HepG2 (cell line): ENCODE measurements around the gene FREM3. TPM values are rescaled to one million over a fixed set of nuclear protein-coding genes. Genes with fewer than 3 reads are reported as not detected.

Source experiments
- ATAC-seq: fragments of 200-7000 bp; cut with Tn5 transposase; 3 replicates; pipeline ENCODE4 v1.9.1; 2020; ENCODE audit warnings: mild to moderate bottlenecking, moderate library complexity
- BruUV-seq: library from RNA; stranded (reverse); fragments of 400-500 nt; replicated peaks from 2 replicates; lab custom pipeline; 2021; lab: Mats Ljungman, UMichigan
- CTCF ChIA-PET: fragments of 300-600 bp; formaldehyde crosslinking; extraction: SDS; loops from one replicate; lab custom pipeline; 2021; ENCODE audit warnings: low total read pairs, inconsistent platforms, low intra/inter-chr PET ratio; lab: Yijun Ruan, JAX
- POLR2A ChIA-PET: fragments of 350-600 bp; sonication (Branson Sonifier 250); formaldehyde crosslinking; loops from one replicate; lab custom pipeline; 2020; ENCODE audit warnings: antibody characterized with exemption, inconsistent platforms; lab: Yijun Ruan, JAX
- DNase-seq: peaks from one replicate; pipeline ENCODE4 v3.0.0-alpha.2; 2015; ENCODE audit warnings: low spot score
- FAIRE-seq: peaks from 3 replicates; lab custom pipeline; 2011; peaks lifted over from hg19 to GRCh38; lab: Jason Lieb, UNC
- H2AFZ ChIP-seq: one replicate; pipeline ENCODE4 v1.6.1; 2011; ENCODE audit warnings: low read length, inconsistent platforms
- H3K27ac ChIP-seq: fragments of 300-600 bp; 3 replicates; pipeline ENCODE4 v1.8.0; 2011; ENCODE audit warnings: mixed run types, mild to moderate bottlenecking, mixed read lengths, low read length, inconsistent platforms; ENCODE audit not compliant: insufficient read depth; ENCODE audit errors: extremely low read length
- H3K27me3 ChIP-seq, 2 experiments: fragments of 200-600 bp in 1 of 2; 2 replicates in 1 of 2; 3 replicates in 1 of 2; pipeline versions ENCODE4 v1.6.0 to v1.8.0; 2011; ENCODE audit warnings: low read length in 2 of 2, mild to moderate bottlenecking in 2 of 2, moderate library complexity in 2 of 2, inconsistent platforms in 1 of 2; ENCODE audit not compliant: insufficient read depth in 2 of 2, control insufficient read depth in 1 of 2
- H3K36me3 ChIP-seq, 2 experiments: fragments of 200-600 bp in 1 of 2; replicated peaks in 1 of 2; 2 replicates in 1 of 2; 3 replicates in 1 of 2; pipeline versions ENCODE4 v1.5.1 to v1.8.0; 2011; ENCODE audit warnings: low read length in 2 of 2, inconsistent platforms in 1 of 2; ENCODE audit not compliant: insufficient read depth in 2 of 2, control insufficient read depth in 1 of 2
- H3K4me1 ChIP-seq: 2 replicates; pipeline ENCODE4 v1.5.1; 2012; ENCODE audit warnings: low read length, inconsistent platforms; ENCODE audit not compliant: insufficient read depth
- H3K4me2 ChIP-seq: 2 replicates; pipeline ENCODE4 v1.6.0; 2011; ENCODE audit warnings: low read depth, low read length, inconsistent platforms
- H3K4me3 ChIP-seq, 3 experiments: fragments of 200-600 bp in 1 of 3; sonication (generic), shearing (Covaris generic) in 1 of 3; replicated peaks in 1 of 3; 2 replicates each; pipeline ENCODE4 v1.5.1; 2011 to 2016; ENCODE audit warnings: low read length in 3 of 3, inconsistent platforms in 2 of 3, low read depth in 2 of 3, mild to moderate bottlenecking in 2 of 3, control low read depth in 1 of 3, mixed read lengths in 1 of 3; ENCODE audit not compliant: insufficient read depth in 1 of 3
- H3K79me2 ChIP-seq: one replicate; pipeline ENCODE4 v1.6.1; 2011; ENCODE audit warnings: low read length, inconsistent platforms; ENCODE audit not compliant: insufficient read depth
- H3K9ac ChIP-seq: 2 replicates; pipeline ENCODE4 v1.6.0; 2011; ENCODE audit warnings: mild to moderate bottlenecking, low read depth, low read length, inconsistent platforms; ENCODE audit not compliant: insufficient read depth
- H3K9me3 ChIP-seq: 2 replicates; pipeline ENCODE4 v1.5.1; 2012; ENCODE audit warnings: mild to moderate bottlenecking, low read length
- H4K20me1 ChIP-seq: 2 replicates; pipeline ENCODE4 v1.6.0; 2011; ENCODE audit warnings: inconsistent platforms, mild to moderate bottlenecking, low read length, moderate library complexity; ENCODE audit not compliant: insufficient read depth
- ERF ChIP-seq: IDR thresholded peaks from 2 replicates; pipeline ENCODE4 v1.6.1; 2018; ENCODE audit warnings: missing biosample characterization, missing genetic modification reagents
- ETV6 ChIP-seq: sonication (generic); formaldehyde crosslinking; conservative IDR thresholded peaks from 2 replicates; pipeline ENCODE4 v1.4.0; 2020; ENCODE audit warnings: missing genetic modification reagents
- FOXK2 ChIP-seq: fragments of 450-650 bp; IDR thresholded peaks from 2 replicates; pipeline ENCODE4 v1.6.1; 2016
- MTF1 ChIP-seq: sonication (generic); formaldehyde crosslinking; IDR thresholded peaks from 2 replicates; pipeline ENCODE4 v1.5.0; 2020; ENCODE audit warnings: missing genetic modification reagents
- RAD51 ChIP-seq: fragments of 450-650 bp; IDR thresholded peaks from 2 replicates; pipeline ENCODE4 v1.6.1; 2016; ENCODE audit warnings: borderline replicate concordance
- SNAI1 ChIP-seq: sonication (generic); formaldehyde crosslinking; IDR thresholded peaks from 2 replicates; pipeline ENCODE4 v1.5.0; 2020; ENCODE audit warnings: mild to moderate bottlenecking, missing genetic modification reagents, borderline replicate concordance
- SP1 ChIP-seq, 2 experiments: fragments of 450-650 bp in 1 of 2; sonication (generic) in 1 of 2; formaldehyde crosslinking in 1 of 2; IDR thresholded peaks; 2 replicates each; pipeline versions ENCODE4 v1.4.0 to v1.6.1; 2016 to 2020; ENCODE audit warnings: missing genetic modification reagents in 1 of 2
- SYNCRIP ChIP-seq: fragments of 200-400 bp; formaldehyde crosslinking; IDR thresholded peaks from 2 replicates; pipeline ENCODE4 v1.6.1; 2018; ENCODE audit warnings: mild to moderate bottlenecking, low read depth, low read length; ENCODE audit not compliant: insufficient read depth
- TSC22D2 ChIP-seq: sonication (generic); formaldehyde crosslinking; IDR thresholded peaks from 2 replicates; pipeline ENCODE4 v1.5.1; 2020; ENCODE audit warnings: missing genetic modification reagents, mild to moderate bottlenecking, borderline replicate concordance
- YEATS2 ChIP-seq: sonication (generic); formaldehyde crosslinking; IDR thresholded peaks from 2 replicates; pipeline ENCODE4 v1.4.0; 2020; ENCODE audit warnings: missing genetic modification reagents, borderline replicate concordance
- ZNF138 ChIP-seq: sonication (generic); formaldehyde crosslinking; IDR thresholded peaks from 2 replicates; pipeline ENCODE4 v1.5.0; 2020; ENCODE audit warnings: mild to moderate bottlenecking, low read depth, missing genetic modification reagents
- ZNF510 ChIP-seq: sonication (generic); formaldehyde crosslinking; IDR thresholded peaks from 2 replicates; pipeline ENCODE4 v1.4.0; 2020; ENCODE audit warnings: low read depth, mild to moderate bottlenecking, missing genetic modification reagents
- ZNF530 ChIP-seq: sonication (generic); formaldehyde crosslinking; IDR thresholded peaks from 2 replicates; pipeline ENCODE4 v1.5.0; 2020; ENCODE audit warnings: low read depth, mild to moderate bottlenecking, missing genetic modification reagents
- ZNF652 ChIP-seq: IDR thresholded peaks from 2 replicates; pipeline ENCODE4 v1.6.1; 2016; ENCODE audit warnings: low read depth, borderline replicate concordance
- ZNF703 ChIP-seq: sonication (generic); formaldehyde crosslinking; IDR thresholded peaks from 2 replicates; pipeline ENCODE4 v1.5.1; 2020; ENCODE audit warnings: missing genetic modification reagents, mild to moderate bottlenecking, moderate library complexity, borderline replicate concordance
- ZNF790 ChIP-seq: sonication (generic); formaldehyde crosslinking; IDR thresholded peaks from 2 replicates; pipeline ENCODE4 v1.8.0; 2022; ENCODE audit warnings: missing genetic modification reagents, mild to moderate bottlenecking, borderline replicate concordance
- WGBS: methylation state at CpG from one replicate; pipeline ENCODE4 v1.1.6; 2017; ENCODE audit warnings: low lambda C conversion rate; 5-methylcytosine and 5-hydroxymethylcytosine counted together
- in situ Hi-C: cut with HindIII; loops from 2 replicates; pipeline ENCODE4 v1.10.0; 2017; ENCODE audit warnings: low pct_unique_long_range_greater_than_20kb; ENCODE audit not compliant: extremely low pct_ligation_motif_present
- intact Hi-C: fragments of 100-400 bp; cut with micrococcal nuclease; formaldehyde crosslinking; loops from one replicate; pipeline ENCODE4 v1.10.0; 2022; ENCODE audit not compliant: unreplicated experiment
- polyA plus RNA-seq, 8 experiments: library from polyadenylated mRNA; depleted of rRNA in 3 of 8; stranded (reverse) in 7 of 8; unstranded in 1 of 8; fragments of >200 nt; fragmentation: Illumina TruSeq in 4 of 8; extraction: Trizol in 4 of 8; gene quantifications; 2 replicates each; pipeline versions ENCODE4 v1.2.1 to v1.2.3, GENCODE V29; 2011 to 2016; ENCODE audit warnings: low read depth in 4 of 8, missing spikeins in 1 of 8, mixed read lengths in 1 of 8; ENCODE audit not compliant: insufficient read depth in 1 of 8
- total RNA-seq, 5 experiments: library from RNA; depleted of rRNA; stranded (reverse); fragments of >200 nt; fragmentation: Illumina TruSeq; extraction: Trizol; gene quantifications; 2 replicates each; pipeline ENCODE4 v1.2.3, GENCODE V29; 2016; ENCODE audit warnings: low read depth in 1 of 5
- TF ChIP-seq, protein P1 (sequence below): sonication (generic); formaldehyde crosslinking; IDR thresholded peaks from 2 replicates; pipeline ENCODE4 v1.4.0; 2020; ENCODE audit warnings: mild to moderate bottlenecking, missing genetic modification reagents
- TF ChIP-seq, protein P2 (sequence below): sonication (generic); formaldehyde crosslinking; IDR thresholded peaks from 2 replicates; pipeline ENCODE4 v1.4.0; 2020; ENCODE audit warnings: missing genetic modification reagents
- TF ChIP-seq, protein P3 (sequence below): sonication (generic); formaldehyde crosslinking; IDR thresholded peaks from 2 replicates; pipeline ENCODE4 v1.9.0; 2022; ENCODE audit warnings: low read depth, missing genetic modification reagents

FREM3 gene
- total and polyA plus RNA-seq, 2 of the 13 experiments (the other 11 are each of a cell fraction or from before 2014, with no cell fraction given): not detected

DNA sequence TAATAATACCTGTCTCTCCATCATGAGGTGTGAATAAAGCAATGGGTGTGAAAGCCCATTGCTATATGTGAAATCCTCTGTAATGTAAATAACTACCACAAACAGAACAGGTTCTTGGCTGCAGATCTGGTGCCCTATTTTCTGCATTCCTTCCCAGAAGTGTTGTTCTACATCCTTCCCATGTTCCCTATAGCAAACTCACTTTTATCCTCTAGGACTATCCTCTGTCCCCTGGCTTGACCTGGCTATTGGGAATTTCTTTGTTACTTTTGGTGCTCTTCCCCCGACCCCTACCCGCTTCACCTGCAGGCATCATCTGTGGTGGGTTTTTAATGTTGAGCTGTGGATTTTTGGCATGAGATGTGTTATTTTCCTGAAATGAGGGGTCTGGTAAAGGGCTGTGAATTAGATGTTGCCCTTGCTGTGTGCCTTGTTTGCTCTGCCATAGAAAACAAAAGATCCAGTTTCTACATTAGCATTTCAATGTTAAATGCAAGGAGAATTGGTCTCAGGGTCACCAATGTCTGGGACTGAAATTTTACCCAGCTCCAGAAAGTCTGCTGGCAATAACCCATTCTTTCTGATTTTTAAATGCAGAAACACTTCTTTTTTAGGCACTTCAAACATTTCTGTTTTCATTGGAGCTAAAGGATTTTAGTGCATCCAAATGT lies 13.6 kb upstream of the FREM3 start:
- DNase-seq: no peak
- no peak for TF ChIP-seq ERF (CRISPR knock-in tag)
- TF ChIP-seq, protein P1, sequence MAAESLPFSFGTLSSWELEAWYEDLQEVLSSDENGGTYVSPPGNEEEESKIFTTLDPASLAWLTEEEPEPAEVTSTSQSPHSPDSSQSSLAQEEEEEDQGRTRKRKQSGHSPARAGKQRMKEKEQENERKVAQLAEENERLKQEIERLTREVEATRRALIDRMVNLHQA (CRISPR knock-in tag): no peak
- no peak for TF ChIP-seq RAD51
- no peak for TF ChIP-seq TSC22D2 (CRISPR knock-in tag)
- TF ChIP-seq, protein P2, sequence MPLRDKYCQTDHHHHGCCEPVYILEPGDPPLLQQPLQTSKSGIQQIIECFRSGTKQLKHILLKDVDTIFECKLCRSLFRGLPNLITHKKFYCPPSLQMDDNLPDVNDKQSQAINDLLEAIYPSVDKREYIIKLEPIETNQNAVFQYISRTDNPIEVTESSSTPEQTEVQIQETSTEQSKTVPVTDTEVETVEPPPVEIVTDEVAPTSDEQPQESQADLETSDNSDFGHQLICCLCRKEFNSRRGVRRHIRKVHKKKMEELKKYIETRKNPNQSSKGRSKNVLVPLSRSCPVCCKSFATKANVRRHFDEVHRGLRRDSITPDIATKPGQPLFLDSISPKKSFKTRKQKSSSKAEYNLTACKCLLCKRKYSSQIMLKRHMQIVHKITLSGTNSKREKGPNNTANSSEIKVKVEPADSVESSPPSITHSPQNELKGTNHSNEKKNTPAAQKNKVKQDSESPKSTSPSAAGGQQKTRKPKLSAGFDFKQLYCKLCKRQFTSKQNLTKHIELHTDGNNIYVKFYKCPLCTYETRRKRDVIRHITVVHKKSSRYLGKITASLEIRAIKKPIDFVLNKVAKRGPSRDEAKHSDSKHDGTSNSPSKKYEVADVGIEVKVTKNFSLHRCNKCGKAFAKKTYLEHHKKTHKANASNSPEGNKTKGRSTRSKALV (CRISPR knock-in tag): no peak
- no peak for TF ChIP-seq ETV6 (CRISPR knock-in tag)
- no peak for TF ChIP-seq SNAI1 (CRISPR knock-in tag)
- TF ChIP-seq, protein P3, sequence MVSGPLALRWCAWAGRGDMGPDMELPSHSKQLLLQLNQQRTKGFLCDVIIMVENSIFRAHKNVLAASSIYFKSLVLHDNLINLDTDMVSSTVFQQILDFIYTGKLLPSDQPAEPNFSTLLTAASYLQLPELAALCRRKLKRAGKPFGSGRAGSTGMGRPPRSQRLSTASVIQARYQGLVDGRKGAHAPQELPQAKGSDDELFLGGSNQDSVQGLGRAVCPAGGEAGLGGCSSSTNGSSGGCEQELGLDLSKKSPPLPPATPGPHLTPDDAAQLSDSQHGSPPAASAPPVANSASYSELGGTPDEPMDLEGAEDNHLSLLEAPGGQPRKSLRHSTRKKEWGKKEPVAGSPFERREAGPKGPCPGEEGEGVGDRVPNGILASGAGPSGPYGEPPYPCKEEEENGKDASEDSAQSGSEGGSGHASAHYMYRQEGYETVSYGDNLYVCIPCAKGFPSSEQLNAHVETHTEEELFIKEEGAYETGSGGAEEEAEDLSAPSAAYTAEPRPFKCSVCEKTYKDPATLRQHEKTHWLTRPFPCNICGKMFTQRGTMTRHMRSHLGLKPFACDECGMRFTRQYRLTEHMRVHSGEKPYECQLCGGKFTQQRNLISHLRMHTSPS (CRISPR knock-in tag): no peak
- no peak for TF ChIP-seq SP1 (IDR thresholded peaks at IDR 0.05)
- no peak for TF ChIP-seq SP1 (CRISPR knock-in tag; IDR thresholded peaks at IDR 0.05)
- TF ChIP-seq ZNF530 (CRISPR knock-in tag): no peak
- no peak for TF ChIP-seq MTF1 (CRISPR knock-in tag)
- no peak for TF ChIP-seq ZNF652 (CRISPR knock-in tag)
- no peak for TF ChIP-seq FOXK2
- no peak for TF ChIP-seq ZNF138 (CRISPR knock-in tag)
- no peak for TF ChIP-seq ZNF703 (CRISPR knock-in tag)
- TF ChIP-seq ZNF510: no peak
- TF ChIP-seq YEATS2 (CRISPR knock-in tag): no peak
- no peak for TF ChIP-seq SYNCRIP
- no peak for TF ChIP-seq ZNF790 (CRISPR knock-in tag)
- TF ChIP-seq, all 625 proteins: peak for 0
- no TSS peak for BruUV-seq
- ChIA-PET CTCF (no interaction called here), POLR2A (no interaction called here)
- intact Hi-C loops: no loop called here
- Histone ChIP-seq H3K9me3 (no peaks in the 10 kb centered on the region), H3K4me1 (no peaks in the 10 kb centered on the region), H3K4me3 (no peak overlapping the region), H3K36me3 (no peaks in the 10 kb centered on the region), H3K9ac (no peak overlapping the region), H2AFZ (no peak overlapping the region), H3K4me2 (no peak overlapping the region), H3K27ac (no peak overlapping the region), H3K79me2 (no peaks in the 10 kb centered on the region), H3K27me3 (no peaks in the 10 kb centered on the region), H4K20me1 (no peaks in the 10 kb centered on the region)
- no peak for FAIRE-seq
- 9% methylated on average over 2 of the region's 2 CpGs for WGBS
- in situ Hi-C loops: no loop called here
- ATAC-seq: no peak
